ENCODE results near the gene GALNT17. TPM values are rescaled to one million over a fixed set of nuclear protein-coding genes. Genes with fewer than 3 reads are reported as not detected.

Gene GALNT17
- total RNA-seq, 4 donors from 2014 or later: 51.1 to 95.6 (median 69.8) TPM

- no peak overlapping the region for H3K27ac ChIP-seq (replicated peaks in 1 of 4)
- H3K9me3 ChIP-seq: no peaks in the 10 kb centered on the region
- H3K4me1 ChIP-seq: no peaks in the 10 kb centered on the region
- H3K36me3 ChIP-seq: peaks cover 0 to 16% (median 2%) of the 10 kb centered on the region in 4 donors
- no peak for TF ChIP-seq POLR2AphosphoS5 (IDR thresholded peaks at IDR 0.05)
- no peak for TF ChIP-seq CTCF (IDR thresholded peaks at IDR 0.05)
- TF ChIP-seq EP300 (IDR thresholded peaks at IDR 0.05): no peak
- no peak for TF ChIP-seq POLR2A (IDR thresholded peaks at IDR 0.05; ENCODE audit: low read depth)
- 100% methylated on average over 3 of the region's 5 CpGs for WGBS
- H3K4me3 ChIP-seq: no peak overlapping the region
- DNase-seq (ENCODE audit: extremely low spot score): no peak
- H3K27me3 ChIP-seq: no peaks in the 10 kb centered on the region
- intact Hi-C loops (cut with DNase I): no loop called here
Measured at GRCh38 chr7:71710442-71710841, 578.5 kb downstream of the GALNT17 start.

GRCh38 chr7:71712653-71713180 lies 580.8 kb downstream of the GALNT17 start:
- no peak for TF ChIP-seq POLR2A (IDR thresholded peaks at IDR 0.05; ENCODE audit: low read depth)
- WGBS: 86% methylated on average over 9 of the region's 9 CpGs
- intact Hi-C loops (cut with DNase I): no loop called here

GRCh38 chr7:71716690-71717089 lies 584.7 kb downstream of the GALNT17 start:
- no peaks in the 10 kb centered on the region for H3K4me1 ChIP-seq
- H3K4me3 ChIP-seq: no peak overlapping the region
- H3K9me3 ChIP-seq: no peaks in the 10 kb centered on the region
- TF ChIP-seq CTCF (IDR thresholded peaks at IDR 0.05) (no peak), POLR2A (IDR thresholded peaks at IDR 0.05; ENCODE audit: low read depth) (no peak), POLR2AphosphoS5 (IDR thresholded peaks at IDR 0.05) (no peak), EP300 (IDR thresholded peaks at IDR 0.05) (no peak)
- intact Hi-C loops (cut with DNase I): no loop called here
- H3K36me3 ChIP-seq: peaks cover 0 to 16% (median 2%) of the 10 kb centered on the region in 4 donors
- no peak overlapping the region for H3K27ac ChIP-seq (replicated peaks in 1 of 4)
- 35% methylated on average over 3 of the region's 3 CpGs for WGBS
- DNase-seq (ENCODE audit: extremely low spot score): no peak
- no peaks in the 10 kb centered on the region for H3K27me3 ChIP-seq

More at GRCh38 chr7:71712653-71713180, 580.8 kb downstream of the GALNT17 start:
- H3K4me1 ChIP-seq: no peaks in the 10 kb centered on the region
- no peak overlapping the region for H3K4me3 ChIP-seq
- H3K27ac ChIP-seq (replicated peaks in 1 of 4): no peak overlapping the region
- H3K36me3 ChIP-seq: peaks cover 0 to 16% (median 2%) of the 10 kb centered on the region in 4 donors
- H3K9me3 ChIP-seq: no peaks in the 10 kb centered on the region
- DNase-seq (ENCODE audit: extremely low spot score): no peak
- H3K27me3 ChIP-seq: no peaks in the 10 kb centered on the region

- no peaks in the 10 kb centered on the region for H3K4me1 ChIP-seq
- no peak overlapping the region for H3K27ac ChIP-seq (replicated peaks in 1 of 4)
- intact Hi-C loops (cut with DNase I): no loop called here
- H3K36me3 ChIP-seq: no peaks in the 10 kb centered on the region
- DNase-seq (ENCODE audit: extremely low spot score): no peak
- WGBS: 89% methylated on average over 6 of the region's 6 CpGs
- TF ChIP-seq POLR2A (IDR thresholded peaks at IDR 0.05; ENCODE audit: low read depth): no peak
- TF ChIP-seq CTCF (IDR thresholded peaks at IDR 0.05): no peak
- TF ChIP-seq POLR2AphosphoS5 (IDR thresholded peaks at IDR 0.05): no peak
- TF ChIP-seq EP300 (IDR thresholded peaks at IDR 0.05): no peak
- H3K27me3 ChIP-seq: no peaks in the 10 kb centered on the region
- no peaks in the 10 kb centered on the region for H3K9me3 ChIP-seq
- H3K4me3 ChIP-seq: no peak overlapping the region
Measured at GRCh38 chr7:71718563-71718962, 586.6 kb downstream of the GALNT17 start.

- H3K36me3 ChIP-seq: no peaks in the 10 kb centered on the region
Measured at GRCh38 chr7:71721742-71722141, 589.8 kb downstream of the GALNT17 start.

More at GRCh38 chr7:71721742-71722141, 589.8 kb downstream of the GALNT17 start:
- WGBS: 74% methylated on average over 3 of the region's 3 CpGs
- no peak for DNase-seq (ENCODE audit: extremely low spot score)
- no peaks in the 10 kb centered on the region for H3K9me3 ChIP-seq
- intact Hi-C loops (cut with DNase I): no loop called here
- no peak overlapping the region for H3K27ac ChIP-seq (replicated peaks in 1 of 4)
- H3K4me1 ChIP-seq: no peaks in the 10 kb centered on the region
- TF ChIP-seq POLR2AphosphoS5 (IDR thresholded peaks at IDR 0.05) (no peak), CTCF (IDR thresholded peaks at IDR 0.05) (no peak), EP300 (IDR thresholded peaks at IDR 0.05) (no peak), POLR2A (IDR thresholded peaks at IDR 0.05; ENCODE audit: low read depth) (no peak)
- no peaks in the 10 kb centered on the region for H3K27me3 ChIP-seq
- no peak overlapping the region for H3K4me3 ChIP-seq

All from esophagus muscularis mucosa (tissue), 4 donors.